CMK (cell line): Measurements from ENCODE around the gene TMEM100.

Source experiments
- DNase-seq: peaks from one replicate; pipeline ENCODE4 v3.0.0-alpha.2; 2010; ENCODE audit warnings: low read depth

The TMEM100 gene

GRCh38 chr17:55717898-55718735 lies 4.5 kb downstream of the TMEM100 start:
- no peak for DNase-seq

DNA sequence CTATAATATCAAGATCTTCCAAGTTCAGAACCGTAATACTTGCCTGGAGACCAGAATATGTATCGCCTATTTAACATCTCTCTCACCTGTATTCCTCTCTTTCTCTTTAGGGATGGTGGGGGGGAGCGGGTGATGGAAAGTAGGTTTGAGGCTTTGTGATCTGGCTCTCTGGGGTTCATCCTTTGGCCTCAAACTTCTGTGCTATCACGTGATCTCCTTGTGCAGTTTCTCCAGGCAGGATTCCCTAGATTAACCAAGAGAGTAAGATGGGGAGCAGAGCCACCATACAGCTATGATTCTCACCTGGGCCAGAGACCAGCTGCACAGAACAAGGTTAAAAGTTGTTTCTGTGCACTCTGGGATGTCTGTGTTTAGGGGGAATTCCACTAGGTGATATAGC lies 5.2 kb downstream of the TMEM100 start:
- DNase-seq = no peak

DNA sequence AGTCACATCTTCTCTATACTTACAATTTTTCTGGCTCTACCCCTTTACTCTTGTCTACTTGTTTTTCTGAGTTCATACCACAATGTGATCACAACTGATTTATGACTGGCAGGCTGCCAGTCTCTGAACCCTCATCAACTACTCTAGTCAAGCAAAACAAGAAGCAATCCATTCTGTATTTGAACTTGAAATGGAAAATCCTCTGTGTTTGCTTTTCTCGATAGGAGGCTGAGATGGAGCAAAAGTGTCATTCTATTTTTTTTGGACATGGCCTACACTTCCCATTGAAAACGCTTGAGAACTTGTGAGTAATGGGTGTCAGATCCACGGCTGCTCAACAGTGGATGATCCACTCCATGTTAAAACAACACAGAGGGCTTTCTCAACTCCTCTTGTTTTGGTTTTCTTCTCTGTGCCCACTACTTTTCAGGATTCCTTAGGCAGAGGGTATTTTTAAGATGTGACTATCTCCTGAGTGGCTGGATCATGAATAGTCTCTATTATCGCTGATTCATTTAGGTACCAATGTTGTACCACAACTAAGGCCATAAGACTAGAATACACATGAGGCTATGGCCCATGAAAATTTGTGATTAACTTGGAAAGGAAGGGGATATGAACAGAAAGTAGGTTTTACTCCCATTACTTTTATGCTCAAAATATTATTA lies 11.7 kb downstream of the TMEM100 start:
- no peak for DNase-seq

- no peak for DNase-seq
These were observed 12.3 kb downstream of the TMEM100 start for GRCh38 chr17:55710410-55710809.

GRCh38 chr17:55709984-55710383 lies 12.7 kb downstream of the TMEM100 start:
- DNase-seq = no peak

- DNase-seq = no peak
These were observed 13.2 kb downstream of the TMEM100 start for GRCh38 chr17:55709440-55709839.

DNA sequence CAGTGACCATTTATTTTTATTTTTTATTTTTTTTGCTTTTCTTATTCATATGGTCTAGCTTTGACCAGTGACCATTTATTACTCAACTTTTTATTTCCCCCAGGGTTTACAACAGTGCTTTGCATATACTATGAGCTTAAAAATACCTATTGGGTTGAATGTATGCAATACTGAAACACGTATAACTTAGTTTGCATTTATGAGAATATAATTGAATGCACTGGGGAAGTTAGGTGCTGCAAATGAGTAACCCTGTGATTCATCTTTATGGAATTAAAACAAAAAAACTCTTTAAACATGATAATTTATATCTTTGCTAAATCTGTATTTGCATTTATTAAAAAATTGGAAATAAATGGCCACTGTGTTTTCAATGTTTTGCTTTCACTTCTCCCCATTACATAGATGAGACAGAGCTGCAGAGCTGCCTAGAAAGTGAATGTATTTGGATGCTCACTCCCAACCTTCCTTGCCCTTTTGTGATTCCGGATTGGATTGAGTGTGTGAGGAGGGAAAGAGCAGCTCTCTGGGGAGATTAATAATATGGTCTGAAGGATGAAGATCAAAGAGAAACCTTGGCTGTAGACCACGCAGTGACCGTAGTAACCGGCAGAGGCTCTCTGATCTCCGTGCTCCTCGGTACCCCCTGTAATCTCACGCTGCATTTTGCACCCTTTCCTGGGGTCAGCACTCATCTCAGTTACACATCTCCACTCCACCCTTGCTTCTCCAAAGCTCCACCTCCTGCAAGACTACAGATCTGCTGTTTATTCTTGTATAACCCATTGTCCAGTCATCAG lies 14.3 kb downstream of the TMEM100 start:
- DNase-seq = no peak

- DNase-seq = no peak
These were observed 15.6 kb downstream of the TMEM100 start for GRCh38 chr17:55706808-55707773.

DNA sequence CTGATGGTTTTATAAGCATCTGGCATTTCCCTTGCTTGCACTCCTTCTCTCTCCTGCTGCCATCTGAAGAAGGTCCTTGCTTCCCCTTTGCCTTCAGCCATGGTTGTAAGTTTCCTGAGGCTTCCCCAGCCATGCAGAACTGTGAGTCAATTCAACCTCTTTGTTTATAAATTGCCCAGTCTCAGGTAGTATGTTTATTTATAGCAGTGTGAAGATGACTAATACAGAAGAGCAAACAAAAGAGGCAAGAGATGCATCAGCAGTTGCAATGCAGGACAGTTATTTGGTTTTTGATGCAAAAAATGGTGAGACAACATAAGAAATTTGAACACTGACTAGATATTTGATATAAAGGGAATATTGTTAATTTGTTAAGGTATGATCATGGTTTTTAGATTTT lies 16.8 kb downstream of the TMEM100 start:
- DNase-seq = no peak

GRCh38 chr17:55704401-55704800 lies 18.3 kb downstream of the TMEM100 start:
- no peak for DNase-seq

- no peak for DNase-seq
These were observed 20.5 kb downstream of the TMEM100 start for GRCh38 chr17:55702150-55702549.

DNA sequence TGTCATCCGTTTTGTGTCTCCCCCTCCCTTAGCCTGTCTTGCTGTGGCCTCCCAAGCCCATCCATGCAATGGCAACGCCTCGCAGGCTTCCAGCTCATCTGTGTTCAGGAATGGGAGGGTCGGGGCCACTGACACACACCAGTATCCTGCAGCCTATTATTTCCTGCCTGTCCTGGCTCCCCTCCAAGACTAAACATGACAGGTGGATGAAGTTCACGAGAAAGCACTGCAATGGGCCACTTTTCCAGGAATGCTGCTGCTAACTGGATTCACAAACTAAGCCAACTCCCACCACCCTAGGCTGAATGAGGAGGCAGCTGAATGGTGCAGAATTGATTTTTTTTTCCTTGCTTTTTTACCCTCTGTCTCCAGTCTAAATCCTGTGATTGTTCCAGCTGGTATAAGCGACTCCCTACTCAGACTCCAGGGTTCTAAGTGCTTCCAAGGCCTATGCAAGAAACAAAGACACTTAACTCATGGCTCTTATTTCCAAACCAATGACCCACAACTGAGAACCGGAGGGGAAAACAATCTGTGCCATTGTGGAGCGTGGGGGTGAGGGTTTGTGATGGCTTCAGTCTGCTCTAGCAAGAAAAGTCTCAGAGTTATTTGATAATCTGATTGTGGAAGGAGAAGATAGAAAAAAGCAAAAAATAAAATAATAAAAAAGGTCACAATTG lies 23.3 kb downstream of the TMEM100 start:
- no peak for DNase-seq

GRCh38 chr17:55694286-55694910 lies 28.3 kb downstream of the TMEM100 start:
- DNase-seq = no peak

DNA sequence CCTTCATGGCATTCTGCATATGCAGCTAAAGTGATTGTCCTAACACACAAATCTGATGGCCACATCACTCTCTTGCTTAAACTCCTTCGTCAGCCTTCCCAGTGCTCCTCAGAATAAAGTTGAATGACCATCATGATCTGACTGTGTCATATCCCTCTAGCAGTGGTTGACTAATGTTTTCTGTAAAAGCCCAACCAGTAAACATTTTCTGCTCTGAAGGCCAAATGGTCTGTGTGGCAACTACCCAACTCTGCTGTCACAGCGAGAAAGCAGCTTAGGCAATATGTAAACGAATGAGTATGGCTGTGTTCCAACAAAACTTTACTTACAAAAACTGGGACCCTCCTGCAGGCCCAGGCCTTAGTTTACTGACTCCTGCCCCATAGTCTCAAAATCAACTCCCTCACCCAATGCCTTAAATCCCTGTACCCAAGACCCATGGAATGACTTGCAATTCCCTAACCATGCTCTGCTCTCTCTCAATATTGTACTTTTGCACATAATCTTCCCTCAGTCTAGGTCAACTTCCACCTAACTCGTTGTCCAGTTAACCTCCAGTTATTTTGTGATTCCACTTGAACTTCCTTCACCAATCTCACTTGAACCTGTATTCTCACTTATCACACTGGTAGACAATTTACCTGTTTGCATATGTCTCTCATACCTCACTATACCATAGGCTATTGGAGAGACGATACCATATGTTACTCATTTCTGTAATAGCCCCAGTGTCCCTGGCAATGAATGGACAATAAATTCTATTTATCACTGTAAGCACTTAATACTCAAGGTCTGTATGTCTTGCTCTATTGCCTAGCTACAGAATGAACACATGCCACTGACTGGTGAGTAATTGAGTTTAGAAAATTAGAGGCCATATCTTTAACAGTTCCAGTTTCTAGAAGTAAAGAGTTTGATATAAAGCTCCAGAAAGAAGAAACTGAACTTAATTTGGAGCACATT lies 29.1 kb downstream of the TMEM100 start:
- DNase-seq = no peak

- no peak for DNase-seq
These were observed 30.4 kb downstream of the TMEM100 start for GRCh38 chr17:55692276-55692675.

DNA sequence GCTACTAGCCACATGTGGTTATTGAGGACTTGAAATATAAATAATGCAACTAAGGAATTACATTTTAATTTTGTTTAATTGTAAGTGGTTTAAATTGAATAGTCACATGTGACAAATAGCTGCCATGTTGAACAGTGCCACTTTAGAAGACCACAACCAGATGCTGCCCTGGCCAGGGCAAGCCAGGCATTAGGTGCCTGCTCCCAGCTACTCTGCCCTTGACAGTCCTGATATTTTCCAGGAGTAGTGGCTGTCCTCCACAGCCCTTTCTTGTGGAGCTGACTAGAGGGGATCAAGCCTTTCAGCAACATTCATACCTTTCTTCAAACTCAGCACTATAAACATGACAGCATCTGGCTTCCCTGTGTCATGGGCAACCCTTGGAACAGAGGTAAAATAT lies 31.0 kb downstream of the TMEM100 start:
- no peak for DNase-seq

DNA sequence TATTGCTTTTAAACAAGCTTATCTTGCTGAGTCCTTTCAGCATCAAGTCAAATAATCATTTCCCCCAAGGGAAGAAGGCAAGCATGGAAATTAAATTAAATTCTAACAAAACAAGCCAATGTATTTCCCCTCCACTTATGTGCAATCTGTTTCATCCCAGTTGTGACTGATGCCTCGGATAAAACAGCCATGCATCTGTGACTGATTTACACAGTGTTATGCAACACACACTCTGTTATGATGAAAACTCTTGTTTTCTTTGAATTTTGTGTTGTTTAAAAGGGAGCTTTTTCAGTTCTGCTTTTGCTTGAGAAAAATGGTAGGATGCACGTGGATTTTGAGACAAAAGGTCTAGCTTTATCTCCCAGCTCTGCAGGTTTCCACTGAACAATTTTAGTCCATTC lies 32.6 kb downstream of the TMEM100 start:
- DNase-seq = no peak

DNA sequence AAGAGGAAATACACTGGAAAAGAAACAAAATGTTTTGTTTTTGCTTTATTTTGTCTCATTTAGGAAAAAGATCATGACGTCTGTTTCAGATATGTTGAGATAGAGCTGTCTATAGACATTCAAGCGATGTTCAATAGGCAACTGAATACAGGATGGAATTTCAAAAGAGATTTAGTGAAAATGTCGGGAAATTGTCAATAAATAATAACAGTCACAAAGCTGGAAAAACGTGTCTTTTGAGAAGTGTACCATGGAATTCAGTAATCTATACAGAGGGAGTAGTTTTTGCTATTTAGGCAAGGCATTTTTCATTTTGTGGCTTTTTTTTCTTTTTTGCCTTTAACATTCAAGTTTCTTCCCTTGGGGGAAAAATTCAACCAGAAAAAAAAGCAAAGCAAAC lies 33.0 kb downstream of the TMEM100 start:
- no peak for DNase-seq

GRCh38 chr17:55688057-55688456 lies 34.6 kb downstream of the TMEM100 start:
- DNase-seq = no peak
